Measurements from ENCODE around the gene KCNMA1.

- TF ChIP-seq, protein P1, sequence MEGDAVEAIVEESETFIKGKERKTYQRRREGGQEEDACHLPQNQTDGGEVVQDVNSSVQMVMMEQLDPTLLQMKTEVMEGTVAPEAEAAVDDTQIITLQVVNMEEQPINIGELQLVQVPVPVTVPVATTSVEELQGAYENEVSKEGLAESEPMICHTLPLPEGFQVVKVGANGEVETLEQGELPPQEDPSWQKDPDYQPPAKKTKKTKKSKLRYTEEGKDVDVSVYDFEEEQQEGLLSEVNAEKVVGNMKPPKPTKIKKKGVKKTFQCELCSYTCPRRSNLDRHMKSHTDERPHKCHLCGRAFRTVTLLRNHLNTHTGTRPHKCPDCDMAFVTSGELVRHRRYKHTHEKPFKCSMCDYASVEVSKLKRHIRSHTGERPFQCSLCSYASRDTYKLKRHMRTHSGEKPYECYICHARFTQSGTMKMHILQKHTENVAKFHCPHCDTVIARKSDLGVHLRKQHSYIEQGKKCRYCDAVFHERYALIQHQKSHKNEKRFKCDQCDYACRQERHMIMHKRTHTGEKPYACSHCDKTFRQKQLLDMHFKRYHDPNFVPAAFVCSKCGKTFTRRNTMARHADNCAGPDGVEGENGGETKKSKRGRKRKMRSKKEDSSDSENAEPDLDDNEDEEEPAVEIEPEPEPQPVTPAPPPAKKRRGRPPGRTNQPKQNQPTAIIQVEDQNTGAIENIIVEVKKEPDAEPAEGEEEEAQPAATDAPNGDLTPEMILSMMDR (IDR thresholded peaks at IDR 0.05): no peak
- no peak for TF ChIP-seq EP300 (IDR thresholded peaks at IDR 0.05)
Observed at GRCh38 chr10:77286531-77287508, 350.8 kb downstream of the KCNMA1 start.
